OCI-LY1 (cell line): Measurements from ENCODE around the gene PCDHGA5.
A peak's percentile ranks its signal among the peaks of the same experiment; 100 is the strongest.
"Not testable (repeated sequence)": the region's sequence is repeated elsewhere in the genome, so short reads cannot be mapped to it uniquely, and the experiment has no call there.

Experiments used
- H2AFZ ChIP-seq: fragments of 200-600 bp; sonication (generic), shearing (Covaris generic); 2 replicates; pipeline ENCODE4 v1.6.0; 2014; ENCODE audit warnings: antibody characterized with exemption, mild to moderate bottlenecking, low read length
- H3F3A ChIP-seq: fragments of 200-600 bp; sonication (generic), shearing (Covaris generic); 2 replicates; pipeline ENCODE4 v1.6.0; 2014; ENCODE audit warnings: mild to moderate bottlenecking, antibody characterized with exemption, low read length, moderate library complexity; ENCODE audit not compliant: insufficient read depth
- H3K27ac ChIP-seq: fragments of 200-600 bp; sonication (generic); 2 replicates; pipeline ENCODE4 v1.5.1; 2014; ENCODE audit warnings: low read length, mixed run types, mild to moderate bottlenecking, low read depth; ENCODE audit not compliant: poor library complexity, severe bottlenecking
- H3K27me3 ChIP-seq: fragments of 200-600 bp; sonication (generic); 2 replicates; pipeline ENCODE4 v1.6.0; 2014; ENCODE audit warnings: antibody characterized with exemption, mild to moderate bottlenecking, low read length, moderate library complexity; ENCODE audit not compliant: insufficient read depth
- H3K36me3 ChIP-seq: fragments of 200-600 bp; sonication (generic); 2 replicates; pipeline ENCODE4 v1.6.1; 2014; ENCODE audit warnings: mild to moderate bottlenecking, antibody characterized with exemption, low read length, moderate library complexity, mixed read lengths; ENCODE audit not compliant: insufficient read depth
- H3K4me1 ChIP-seq: fragments of 200-600 bp; sonication (generic); 2 replicates; pipeline ENCODE4 v1.5.1; 2014; ENCODE audit warnings: mild to moderate bottlenecking, low read length, moderate library complexity; ENCODE audit not compliant: insufficient read depth, severe bottlenecking
- H3K4me2 ChIP-seq: fragments of 200-600 bp; sonication (generic), shearing (Covaris generic); 2 replicates; pipeline ENCODE4 v1.6.1; 2014; ENCODE audit warnings: low read length
- H3K4me3 ChIP-seq: fragments of 200-600 bp; sonication (generic); 2 replicates; pipeline ENCODE4 v1.5.1; 2014; ENCODE audit warnings: low read length, low read depth, mild to moderate bottlenecking, mixed read lengths; ENCODE audit not compliant: poor library complexity, severe bottlenecking
- H3K79me2 ChIP-seq: fragments of 200-600 bp; shearing (Covaris generic); 2 replicates; pipeline ENCODE4 v1.6.1; 2016; ENCODE audit warnings: mixed run types, low read length, mixed read lengths; ENCODE audit not compliant: insufficient read depth
- H3K9ac ChIP-seq: fragments of 200-600 bp; sonication (generic), shearing (Covaris generic); 2 replicates; pipeline ENCODE4 v1.6.1; 2014; ENCODE audit warnings: mild to moderate bottlenecking, low read length, mixed read lengths
- H3K9me2 ChIP-seq: fragments of 200-600 bp; sonication (generic), shearing (Covaris generic); 2 replicates; pipeline ENCODE4 v1.6.1; 2014; ENCODE audit warnings: low read depth, mild to moderate bottlenecking, low read length, mixed read lengths
- H3K9me3 ChIP-seq: fragments of 200-600 bp; shearing (Covaris generic); 2 replicates; pipeline ENCODE4 v1.6.1; 2014; ENCODE audit warnings: low read length, mixed read lengths
- H4K20me1 ChIP-seq: fragments of 200-600 bp; sonication (generic), shearing (Covaris generic); 2 replicates; pipeline ENCODE4 v1.6.0; 2016; ENCODE audit warnings: mild to moderate bottlenecking, low read length; ENCODE audit not compliant: insufficient read depth
- CTCF ChIP-seq: fragments of 200-600 bp; sonication (generic), shearing (Covaris generic); IDR thresholded peaks from 2 replicates; pipeline ENCODE4 v1.5.1; 2017; ENCODE audit warnings: mild to moderate bottlenecking, antibody characterized with exemption, low read length, moderate library complexity, mixed read lengths
- EZH2 ChIP-seq: fragments of 200-600 bp; sonication (generic), shearing (Covaris generic); IDR thresholded peaks from 2 replicates; pipeline ENCODE4 v1.8.0; 2017; ENCODE audit warnings: borderline replicate concordance, mixed run types, mild to moderate bottlenecking, antibody characterized with exemption, low read length, moderate library complexity, mixed read lengths

Gene PCDHGA5

GRCh38 chr5:141413540-141414069 lies 49.6 kb downstream of the PCDHGA5 start:
- TF ChIP-seq EZH2 (no peak), CTCF (no peak)
- peaks cover 6% of the 10 kb centered on the region for H3K4me1 ChIP-seq
- peak overlapping the region; percentile 92; the same call in 1 of the 2 replicates for H2AFZ ChIP-seq
- no peaks in the 10 kb centered on the region for H4K20me1 ChIP-seq
- no peaks in the 10 kb centered on the region for H3K79me2 ChIP-seq
- H3K9ac ChIP-seq: peak overlapping the region; percentile 79
- no peaks in the 10 kb centered on the region for H3K27me3 ChIP-seq
- no peak overlapping the region for H3K27ac ChIP-seq
- no peaks in the 10 kb centered on the region for H3K9me2 ChIP-seq
- H3F3A ChIP-seq: no peaks in the 10 kb centered on the region
- H3K4me3 ChIP-seq: peak overlapping the region; percentile 78
- H3K4me2 ChIP-seq: peak overlapping the region; percentile 96
- peaks cover 9% of the 10 kb centered on the region; the same call in 1 of the 2 replicates for H3K9me3 ChIP-seq
- no peaks in the 10 kb centered on the region for H3K36me3 ChIP-seq

- not testable (repeated sequence) for H3K36me3 ChIP-seq, H3K4me1 ChIP-seq, H3K9me2 ChIP-seq, H3K27ac ChIP-seq, H2AFZ ChIP-seq, H3F3A ChIP-seq, H3K4me3 ChIP-seq, H3K79me2 ChIP-seq, H3K27me3 ChIP-seq, H3K9ac ChIP-seq, H4K20me1 ChIP-seq, H3K4me2 ChIP-seq
- H3K9me3 ChIP-seq: peaks cover 13% of the 10 kb centered on the region
Observed at GRCh38 chr5:141414548-141415274, 50.7 kb downstream of the PCDHGA5 start.

- H3K9me2 ChIP-seq, H3K36me3 ChIP-seq, H4K20me1 ChIP-seq, H3K4me3 ChIP-seq, H2AFZ ChIP-seq, H3K9ac ChIP-seq, H3K27ac ChIP-seq, H3F3A ChIP-seq, H3K4me1 ChIP-seq, H3K27me3 ChIP-seq, H3K79me2 ChIP-seq, H3K4me2 ChIP-seq: not testable (repeated sequence)
- H3K9me3 ChIP-seq: peaks cover 13% of the 10 kb centered on the region
Observed at GRCh38 chr5:141415275-141415618, 51.3 kb downstream of the PCDHGA5 start.
